ENCODE data around the gene NSA2.

GRCh38 chr5:74798977-74799911 lies 32.2 kb downstream of the NSA2 start:
- TF ChIP-seq POLR2A (IDR thresholded peaks at IDR 0.05; ENCODE audit: low read length) (no peak), GATA1 (IDR thresholded peaks at IDR 0.05; ENCODE audit: low read depth, low read length) (no peak)

Measured in erythroblast (primary cell).